ENCODE results near the gene TCF7L2.

DNA sequence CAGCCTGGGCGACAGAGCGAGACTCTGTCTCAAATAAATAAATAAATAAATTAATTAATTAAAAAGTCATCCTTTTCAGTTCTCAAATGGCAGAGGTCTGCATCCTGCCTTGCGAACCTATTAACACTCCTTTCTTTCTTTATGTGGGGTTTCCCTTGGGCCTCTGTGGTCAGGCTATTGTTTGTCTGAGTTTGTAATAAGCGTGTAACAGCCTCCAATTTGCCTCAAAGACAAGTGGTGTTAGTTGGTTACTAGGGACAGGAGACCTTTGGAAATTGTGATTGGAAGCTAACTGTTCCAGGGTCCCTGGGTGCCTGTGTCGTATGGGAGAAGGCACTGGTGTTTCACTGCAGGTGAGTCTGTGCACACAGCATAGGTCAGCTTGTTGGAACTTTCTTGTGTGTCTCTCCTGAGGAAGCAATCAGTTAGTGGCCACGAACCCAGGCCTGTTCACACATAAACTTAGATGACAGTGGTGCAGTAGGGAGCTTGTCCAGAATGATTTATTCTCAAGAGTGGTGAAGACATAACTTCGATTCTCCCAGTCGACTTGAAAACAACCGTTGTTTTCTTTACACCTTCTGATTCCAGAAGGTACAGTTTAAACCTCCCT, 33.5 kb downstream of the TCF7L2 start:
- TF ChIP-seq, protein P1, sequence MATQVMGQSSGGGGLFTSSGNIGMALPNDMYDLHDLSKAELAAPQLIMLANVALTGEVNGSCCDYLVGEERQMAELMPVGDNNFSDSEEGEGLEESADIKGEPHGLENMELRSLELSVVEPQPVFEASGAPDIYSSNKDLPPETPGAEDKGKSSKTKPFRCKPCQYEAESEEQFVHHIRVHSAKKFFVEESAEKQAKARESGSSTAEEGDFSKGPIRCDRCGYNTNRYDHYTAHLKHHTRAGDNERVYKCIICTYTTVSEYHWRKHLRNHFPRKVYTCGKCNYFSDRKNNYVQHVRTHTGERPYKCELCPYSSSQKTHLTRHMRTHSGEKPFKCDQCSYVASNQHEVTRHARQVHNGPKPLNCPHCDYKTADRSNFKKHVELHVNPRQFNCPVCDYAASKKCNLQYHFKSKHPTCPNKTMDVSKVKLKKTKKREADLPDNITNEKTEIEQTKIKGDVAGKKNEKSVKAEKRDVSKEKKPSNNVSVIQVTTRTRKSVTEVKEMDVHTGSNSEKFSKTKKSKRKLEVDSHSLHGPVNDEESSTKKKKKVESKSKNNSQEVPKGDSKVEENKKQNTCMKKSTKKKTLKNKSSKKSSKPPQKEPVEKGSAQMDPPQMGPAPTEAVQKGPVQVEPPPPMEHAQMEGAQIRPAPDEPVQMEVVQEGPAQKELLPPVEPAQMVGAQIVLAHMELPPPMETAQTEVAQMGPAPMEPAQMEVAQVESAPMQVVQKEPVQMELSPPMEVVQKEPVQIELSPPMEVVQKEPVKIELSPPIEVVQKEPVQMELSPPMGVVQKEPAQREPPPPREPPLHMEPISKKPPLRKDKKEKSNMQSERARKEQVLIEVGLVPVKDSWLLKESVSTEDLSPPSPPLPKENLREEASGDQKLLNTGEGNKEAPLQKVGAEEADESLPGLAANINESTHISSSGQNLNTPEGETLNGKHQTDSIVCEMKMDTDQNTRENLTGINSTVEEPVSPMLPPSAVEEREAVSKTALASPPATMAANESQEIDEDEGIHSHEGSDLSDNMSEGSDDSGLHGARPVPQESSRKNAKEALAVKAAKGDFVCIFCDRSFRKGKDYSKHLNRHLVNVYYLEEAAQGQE (IDR thresholded peaks at IDR 0.05; ENCODE audit: insufficient read depth in 1 of 2, low read depth in 2 of 2, low read length in 1 of 2) = no peak
- TF ChIP-seq, protein P2, sequence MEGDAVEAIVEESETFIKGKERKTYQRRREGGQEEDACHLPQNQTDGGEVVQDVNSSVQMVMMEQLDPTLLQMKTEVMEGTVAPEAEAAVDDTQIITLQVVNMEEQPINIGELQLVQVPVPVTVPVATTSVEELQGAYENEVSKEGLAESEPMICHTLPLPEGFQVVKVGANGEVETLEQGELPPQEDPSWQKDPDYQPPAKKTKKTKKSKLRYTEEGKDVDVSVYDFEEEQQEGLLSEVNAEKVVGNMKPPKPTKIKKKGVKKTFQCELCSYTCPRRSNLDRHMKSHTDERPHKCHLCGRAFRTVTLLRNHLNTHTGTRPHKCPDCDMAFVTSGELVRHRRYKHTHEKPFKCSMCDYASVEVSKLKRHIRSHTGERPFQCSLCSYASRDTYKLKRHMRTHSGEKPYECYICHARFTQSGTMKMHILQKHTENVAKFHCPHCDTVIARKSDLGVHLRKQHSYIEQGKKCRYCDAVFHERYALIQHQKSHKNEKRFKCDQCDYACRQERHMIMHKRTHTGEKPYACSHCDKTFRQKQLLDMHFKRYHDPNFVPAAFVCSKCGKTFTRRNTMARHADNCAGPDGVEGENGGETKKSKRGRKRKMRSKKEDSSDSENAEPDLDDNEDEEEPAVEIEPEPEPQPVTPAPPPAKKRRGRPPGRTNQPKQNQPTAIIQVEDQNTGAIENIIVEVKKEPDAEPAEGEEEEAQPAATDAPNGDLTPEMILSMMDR (IDR thresholded peaks at IDR 0.05) = no peak
